H9 (cell line): Measurements from ENCODE around the gene TSHB. TPM values are rescaled to one million over a fixed set of nuclear protein-coding genes. Genes with fewer than 3 reads are reported as not detected.

Experiments
- DNase-seq: peaks from one replicate; pipeline ENCODE4 v3.0.0-alpha.2; 2017
- H2AFZ ChIP-seq: one replicate; pipeline ENCODE4 v1.6.1; 2013; ENCODE audit warnings: mild to moderate bottlenecking, low read length, control low read depth, moderate library complexity
- H2AK5ac ChIP-seq: 2 replicates; pipeline ENCODE4 v1.6.1; 2013; ENCODE audit warnings: low read length, control low read depth, mixed read lengths; ENCODE audit not compliant: insufficient read length
- H2BK120ac ChIP-seq: one replicate; pipeline ENCODE4 v1.6.1; 2013; ENCODE audit warnings: low read depth, mild to moderate bottlenecking, low read length, control low read depth, inconsistent platforms; ENCODE audit not compliant: poor library complexity, severe bottlenecking
- H2BK12ac ChIP-seq: 2 replicates; pipeline ENCODE4 v1.6.1; 2013; ENCODE audit warnings: low read length, control low read depth, mixed read lengths, low read depth; ENCODE audit not compliant: insufficient read length
- H2BK15ac ChIP-seq: 2 replicates; pipeline ENCODE4 v1.6.1; 2013; ENCODE audit warnings: low read depth, low read length, control low read depth
- H2BK20ac ChIP-seq: one replicate; pipeline ENCODE4 v1.6.1; 2013; ENCODE audit warnings: low read depth, mild to moderate bottlenecking, low read length, control low read depth, inconsistent platforms; ENCODE audit not compliant: poor library complexity, severe bottlenecking
- H2BK5ac ChIP-seq: 2 replicates; pipeline ENCODE4 v1.6.1; 2013; ENCODE audit warnings: low read length, control low read depth, mixed read lengths; ENCODE audit not compliant: insufficient read length
- H3K14ac ChIP-seq: 2 replicates; pipeline ENCODE4 v1.6.1; 2013; ENCODE audit warnings: low read length, control low read depth; ENCODE audit not compliant: insufficient read depth
- H3K18ac ChIP-seq: 2 replicates; pipeline ENCODE4 v1.6.1; 2013; ENCODE audit warnings: low read depth, mild to moderate bottlenecking, mixed read lengths, low read length, control low read depth; ENCODE audit not compliant: insufficient read length
- H3K23ac ChIP-seq: 2 replicates; pipeline ENCODE4 v1.6.1; 2013; ENCODE audit warnings: low read length, control low read depth, mixed read lengths, low read depth; ENCODE audit not compliant: insufficient read length
- H3K23me2 ChIP-seq: 2 replicates; pipeline ENCODE4 v1.6.1; 2013; ENCODE audit warnings: low read depth, mild to moderate bottlenecking, mixed read lengths, low read length, control low read depth; ENCODE audit not compliant: insufficient read length, poor library complexity, severe bottlenecking
- H3K27ac ChIP-seq: 2 replicates; pipeline ENCODE4 v1.5.1; 2013; ENCODE audit warnings: low read length, control low read depth, mixed read lengths, low read depth; ENCODE audit not compliant: insufficient read length
- H3K27me3 ChIP-seq: 2 replicates; pipeline ENCODE4 v1.6.1; 2013; ENCODE audit warnings: low read length, control low read depth, inconsistent platforms; ENCODE audit not compliant: insufficient read depth
- H3K4ac ChIP-seq: 2 replicates; pipeline ENCODE4 v1.6.1; 2013; ENCODE audit warnings: low read depth, mild to moderate bottlenecking, control low read depth, inconsistent platforms, low read length, moderate library complexity
- H3K4me1 ChIP-seq: 2 replicates; pipeline ENCODE4 v1.6.1; 2013; ENCODE audit warnings: low read length, control low read depth, inconsistent platforms; ENCODE audit not compliant: insufficient read depth
- H3K4me2 ChIP-seq: 2 replicates; pipeline ENCODE4 v1.6.1; 2013; ENCODE audit warnings: low read length, control low read depth, mixed read lengths; ENCODE audit not compliant: insufficient read length, insufficient read depth
- H3K56ac ChIP-seq: 2 replicates; pipeline ENCODE4 v1.6.1; 2013; ENCODE audit warnings: low read depth, mild to moderate bottlenecking, mixed read lengths, low read length, control low read depth; ENCODE audit not compliant: insufficient read length
- H3K79me1 ChIP-seq: 2 replicates; pipeline ENCODE4 v1.6.1; 2013; ENCODE audit warnings: low read depth, mild to moderate bottlenecking, moderate library complexity, low read length, control low read depth, inconsistent platforms; ENCODE audit not compliant: insufficient read depth, poor library complexity, severe bottlenecking
- H3K79me2 ChIP-seq: 2 replicates; pipeline ENCODE4 v1.6.1; 2013; ENCODE audit warnings: low read length, control low read depth, inconsistent platforms; ENCODE audit not compliant: insufficient read depth
- H3K9ac ChIP-seq: 2 replicates; pipeline ENCODE4 v1.6.1; 2013; ENCODE audit warnings: low read length, control low read depth, mixed read lengths; ENCODE audit not compliant: insufficient read length; ENCODE audit errors: extremely low read depth
- H3K9me3 ChIP-seq: one replicate; pipeline ENCODE4 v1.6.1; 2013; ENCODE audit warnings: low read depth, low read length, inconsistent platforms; ENCODE audit not compliant: control insufficient read depth
- H3T11ph ChIP-seq: one replicate; pipeline ENCODE4 v1.6.1; 2013; ENCODE audit warnings: mild to moderate bottlenecking, low read length, control low read depth, inconsistent platforms
- H4K20me1 ChIP-seq: one replicate; pipeline ENCODE4 v1.6.1; 2013; ENCODE audit not compliant: control insufficient read depth, insufficient read length, insufficient read depth
- H4K5ac ChIP-seq: 2 replicates; pipeline ENCODE4 v1.6.1; 2013; ENCODE audit warnings: low read depth, mild to moderate bottlenecking, mixed read lengths, low read length, control low read depth; ENCODE audit not compliant: insufficient read length
- H4K8ac ChIP-seq: replicated peaks from 2 replicates; pipeline ENCODE4 v1.6.1; 2013; ENCODE audit warnings: low read length, control low read depth, mixed read lengths, low read depth; ENCODE audit not compliant: insufficient read length
- H4K91ac ChIP-seq: 2 replicates; pipeline ENCODE4 v1.6.1; 2013; ENCODE audit warnings: low read depth, mild to moderate bottlenecking, moderate library complexity, mixed read lengths, low read length, control low read depth; ENCODE audit not compliant: insufficient read length
- H3K27ac Mint-ChIP-seq, 3 experiments: 2 replicates in 2 of 3; 3 replicates in 1 of 3; pipeline ENCODE4 v1.8.0; 2020 to 2021; ENCODE audit warnings: mixed read lengths in 3 of 3, mild to moderate bottlenecking in 1 of 3, moderate library complexity in 1 of 3
- H3K27me3 Mint-ChIP-seq: 2 replicates; pipeline ENCODE4 v1.8.0; 2021; ENCODE audit warnings: low read depth, mild to moderate bottlenecking, moderate library complexity, mixed read lengths
- H3K36me3 Mint-ChIP-seq, 3 experiments: 2 replicates in 2 of 3; 3 replicates in 1 of 3; pipeline ENCODE4 v1.8.0; 2020 to 2021; ENCODE audit warnings: low read depth in 3 of 3, mixed read lengths in 3 of 3; ENCODE audit not compliant: insufficient read depth in 1 of 3
- H3K4me1 Mint-ChIP-seq, 2 experiments: 2 replicates each; pipeline ENCODE4 v1.8.0; 2020; ENCODE audit warnings: mixed read lengths in 2 of 2
- H3K4me3 Mint-ChIP-seq, 2 experiments: 2 replicates in 1 of 2; 3 replicates in 1 of 2; pipeline ENCODE4 v1.8.0; 2020 to 2021; ENCODE audit warnings: mild to moderate bottlenecking in 2 of 2, mixed read lengths in 2 of 2, moderate library complexity in 1 of 2
- H3K9me3 Mint-ChIP-seq, 2 experiments: 2 replicates in 1 of 2; 3 replicates in 1 of 2; pipeline ENCODE4 v1.8.0; 2020; ENCODE audit warnings: mild to moderate bottlenecking in 2 of 2, mixed read lengths in 2 of 2, moderate library complexity in 1 of 2
- WGBS: extraction: QIAGEN DNeasy Blood & Tissue Kit; methylation state at CpG from one replicate; pipeline ENCODE4 v1.1.7; 2013; ENCODE audit warnings: missing lambda C conversion rate, low lambda C conversion rate, mixed read lengths; ENCODE audit not compliant: insufficient read length; ENCODE audit errors: extremely low coverage; 5-methylcytosine and 5-hydroxymethylcytosine counted together
- total RNA-seq: library from RNA; stranded (reverse); gene quantifications from 2 replicates; pipeline ENCODE4 v1.2.1, GENCODE V29; 2021
- TF ChIP-seq, protein P1 (sequence below): fragments of 200-600 bp; sonication (generic); conservative IDR thresholded peaks from 3 replicates; pipeline ENCODE4 v1.8.0; 2021; ENCODE audit warnings: antibody characterized with exemption, mild to moderate bottlenecking

Gene TSHB
- total RNA-seq, 1 experiment from 2014 or later = not detected

GRCh38 chr1:115077984-115078330 is 48.3 kb downstream of the TSHB start:
- no peak overlapping the region for H3K23ac ChIP-seq
- no peaks in the 10 kb centered on the region for H3K9me3 ChIP-seq
- no peak overlapping the region for H3K27ac ChIP-seq
- no peaks in the 10 kb centered on the region for H3K27me3 Mint-ChIP-seq
- H3K4me1 Mint-ChIP-seq = peaks cover 4 to 8% of the 10 kb centered on the region in 2 experiments
- H2AFZ ChIP-seq = no peak overlapping the region
- H3K14ac ChIP-seq = no peak overlapping the region
- no peak overlapping the region for H4K5ac ChIP-seq
- DNase-seq = no peak
- no peaks in the 10 kb centered on the region for H3K79me2 ChIP-seq
- no peaks in the 10 kb centered on the region for H3K79me1 ChIP-seq
- TF ChIP-seq, protein P1, sequence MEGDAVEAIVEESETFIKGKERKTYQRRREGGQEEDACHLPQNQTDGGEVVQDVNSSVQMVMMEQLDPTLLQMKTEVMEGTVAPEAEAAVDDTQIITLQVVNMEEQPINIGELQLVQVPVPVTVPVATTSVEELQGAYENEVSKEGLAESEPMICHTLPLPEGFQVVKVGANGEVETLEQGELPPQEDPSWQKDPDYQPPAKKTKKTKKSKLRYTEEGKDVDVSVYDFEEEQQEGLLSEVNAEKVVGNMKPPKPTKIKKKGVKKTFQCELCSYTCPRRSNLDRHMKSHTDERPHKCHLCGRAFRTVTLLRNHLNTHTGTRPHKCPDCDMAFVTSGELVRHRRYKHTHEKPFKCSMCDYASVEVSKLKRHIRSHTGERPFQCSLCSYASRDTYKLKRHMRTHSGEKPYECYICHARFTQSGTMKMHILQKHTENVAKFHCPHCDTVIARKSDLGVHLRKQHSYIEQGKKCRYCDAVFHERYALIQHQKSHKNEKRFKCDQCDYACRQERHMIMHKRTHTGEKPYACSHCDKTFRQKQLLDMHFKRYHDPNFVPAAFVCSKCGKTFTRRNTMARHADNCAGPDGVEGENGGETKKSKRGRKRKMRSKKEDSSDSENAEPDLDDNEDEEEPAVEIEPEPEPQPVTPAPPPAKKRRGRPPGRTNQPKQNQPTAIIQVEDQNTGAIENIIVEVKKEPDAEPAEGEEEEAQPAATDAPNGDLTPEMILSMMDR = no peak
- H3K36me3 Mint-ChIP-seq = no peaks in the 10 kb centered on the region
- H2BK12ac ChIP-seq = no peak overlapping the region
- no peak overlapping the region for H2BK20ac ChIP-seq
- no peak overlapping the region for H3K4me3 Mint-ChIP-seq
- peaks cover under 1% of the 10 kb centered on the region; the same call in 1 of the 2 replicates for H3K4me1 ChIP-seq
- H3K4me2 ChIP-seq = no peak overlapping the region
- H4K20me1 ChIP-seq = no peaks in the 10 kb centered on the region
- no CpG with 5 or more reads among the region's 1 CpG for whole genome bisulfite sequencing
- no peak overlapping the region for H2BK120ac ChIP-seq
- H4K91ac ChIP-seq = no peak overlapping the region
- no peak overlapping the region for H2BK5ac ChIP-seq
- H4K8ac ChIP-seq = no peak overlapping the region
- no peak overlapping the region for H3K4ac ChIP-seq
- no peaks in the 10 kb centered on the region for H3K23me2 ChIP-seq
- H3K18ac ChIP-seq = no peak overlapping the region
- H2AK5ac ChIP-seq = no peak overlapping the region
- no peak overlapping the region for H2BK15ac ChIP-seq
- no peak overlapping the region for H3T11ph ChIP-seq
- H3K9me3 Mint-ChIP-seq = no peaks in the 10 kb centered on the region
- no peak overlapping the region for H3K9ac ChIP-seq
- H3K56ac ChIP-seq = no peak overlapping the region
- H3K27me3 ChIP-seq = no peaks in the 10 kb centered on the region
- no peak overlapping the region for H3K27ac Mint-ChIP-seq
